ENCODE measurements around the gene UBXN11.

The UBXN11 gene

DNA sequence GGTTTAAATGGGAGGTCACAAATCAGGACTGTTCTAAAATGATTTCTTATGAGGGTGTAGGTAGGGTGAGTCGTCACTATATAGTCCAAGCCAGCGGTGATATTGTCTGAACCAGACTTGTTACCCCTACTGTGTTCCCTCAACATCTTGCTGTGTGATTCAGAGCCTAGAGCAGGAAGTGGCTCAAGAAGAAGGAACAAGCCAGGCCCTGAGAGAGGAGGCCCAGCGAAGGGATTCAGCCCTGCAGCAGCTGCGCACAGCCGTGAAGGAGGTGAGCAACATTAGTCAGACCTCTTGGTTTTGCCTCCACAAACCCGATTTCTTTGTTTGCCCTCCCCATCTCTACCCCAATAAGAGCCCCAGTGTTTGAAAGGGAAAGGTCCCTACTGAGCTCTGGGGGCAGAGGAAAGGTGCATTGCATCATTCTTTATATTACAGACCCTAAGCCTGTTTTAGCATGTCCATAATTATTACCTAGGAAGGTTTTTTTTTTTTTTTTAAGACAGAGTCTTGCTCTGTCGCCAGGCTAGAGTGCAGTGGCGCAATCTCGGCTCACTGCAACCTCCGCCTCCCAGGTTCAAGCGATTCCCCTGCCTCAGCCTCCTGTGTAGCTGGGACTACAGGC lies 31.5 kb downstream of the UBXN11 start:
- H4K20me1 ChIP-seq (ENCODE audit: insufficient read depth, low read length): peaks cover 5% of the 10 kb centered on the region; the same call in 1 of the 2 replicates
- H3K79me2 ChIP-seq (ENCODE audit: insufficient read depth, low read length): peaks cover 11% of the 10 kb centered on the region
- H3K4me2 ChIP-seq (ENCODE audit: insufficient read depth, low read length): no peak overlapping the region
- peaks cover 76% of the 10 kb centered on the region for H3K36me3 ChIP-seq (ENCODE audit: insufficient read depth, low read length)
- no peak overlapping the region for H3K27ac ChIP-seq (ENCODE audit: low read length)
- ATAC-seq (ENCODE audit: insufficient read depth, low read depth) (no peak), DNase-seq (no peak)
- no peak overlapping the region for H2AFZ ChIP-seq (ENCODE audit: low read depth, low read length)
- no peak overlapping the region for H3K4me3 ChIP-seq (ENCODE audit: low read depth in 1 of 2, low read length in 2 of 2)
- TF ChIP-seq EZH2 (IDR thresholded peaks at IDR 0.05; ENCODE audit: borderline replicate concordance, low read depth, low read length, severe bottlenecking): no peak
- TF ChIP-seq, protein P1, sequence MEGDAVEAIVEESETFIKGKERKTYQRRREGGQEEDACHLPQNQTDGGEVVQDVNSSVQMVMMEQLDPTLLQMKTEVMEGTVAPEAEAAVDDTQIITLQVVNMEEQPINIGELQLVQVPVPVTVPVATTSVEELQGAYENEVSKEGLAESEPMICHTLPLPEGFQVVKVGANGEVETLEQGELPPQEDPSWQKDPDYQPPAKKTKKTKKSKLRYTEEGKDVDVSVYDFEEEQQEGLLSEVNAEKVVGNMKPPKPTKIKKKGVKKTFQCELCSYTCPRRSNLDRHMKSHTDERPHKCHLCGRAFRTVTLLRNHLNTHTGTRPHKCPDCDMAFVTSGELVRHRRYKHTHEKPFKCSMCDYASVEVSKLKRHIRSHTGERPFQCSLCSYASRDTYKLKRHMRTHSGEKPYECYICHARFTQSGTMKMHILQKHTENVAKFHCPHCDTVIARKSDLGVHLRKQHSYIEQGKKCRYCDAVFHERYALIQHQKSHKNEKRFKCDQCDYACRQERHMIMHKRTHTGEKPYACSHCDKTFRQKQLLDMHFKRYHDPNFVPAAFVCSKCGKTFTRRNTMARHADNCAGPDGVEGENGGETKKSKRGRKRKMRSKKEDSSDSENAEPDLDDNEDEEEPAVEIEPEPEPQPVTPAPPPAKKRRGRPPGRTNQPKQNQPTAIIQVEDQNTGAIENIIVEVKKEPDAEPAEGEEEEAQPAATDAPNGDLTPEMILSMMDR (IDR thresholded peaks at IDR 0.05; ENCODE audit: borderline replicate concordance, extremely low read depth, low read length, poor library complexity, severe bottlenecking): no peak
- H3K4me1 ChIP-seq (ENCODE audit: insufficient read depth, low read length): peaks cover 25% of the 10 kb centered on the region
- H3K27me3 ChIP-seq (ENCODE audit: insufficient read depth, low read length, poor library complexity): no peaks in the 10 kb centered on the region
- no peak overlapping the region for H3K9ac ChIP-seq (ENCODE audit: low read depth, low read length)
- no peaks in the 10 kb centered on the region for H3K9me3 ChIP-seq (ENCODE audit: insufficient read depth, low read length, severe bottlenecking)

DNA sequence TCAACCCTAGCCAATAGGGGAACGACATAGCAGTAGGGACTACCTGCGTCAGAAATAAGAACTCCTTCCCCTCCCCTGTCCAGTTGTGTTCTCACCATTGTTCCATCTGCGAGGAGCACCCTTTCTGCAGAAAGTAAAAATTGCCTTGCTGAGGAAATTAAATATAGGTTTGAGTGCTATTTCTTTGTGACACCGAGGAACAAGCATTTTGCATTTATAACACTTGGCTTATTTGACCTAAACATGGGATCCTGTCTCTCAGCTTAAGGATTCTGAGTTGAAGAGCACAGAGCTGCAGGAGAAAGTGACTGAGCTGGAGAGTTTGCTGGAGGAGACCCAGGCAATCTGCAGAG lies 37.3 kb downstream of the UBXN11 start:
- DNase-seq (no peak), ATAC-seq (ENCODE audit: insufficient read depth, low read depth) (no peak)
- no peak overlapping the region for H3K4me3 ChIP-seq (ENCODE audit: low read depth in 1 of 2, low read length in 2 of 2)
- H3K27me3 ChIP-seq (ENCODE audit: insufficient read depth, low read length, poor library complexity): no peaks in the 10 kb centered on the region
- H3K9ac ChIP-seq (ENCODE audit: low read depth, low read length): no peak overlapping the region
- no peak overlapping the region for H3K27ac ChIP-seq (ENCODE audit: low read length)
- H3K79me2 ChIP-seq (ENCODE audit: insufficient read depth, low read length): no peaks in the 10 kb centered on the region
- no peak overlapping the region for H3K4me2 ChIP-seq (ENCODE audit: insufficient read depth, low read length)
- H3K9me3 ChIP-seq (ENCODE audit: insufficient read depth, low read length, severe bottlenecking): peaks cover 6% of the 10 kb centered on the region
- H2AFZ ChIP-seq (ENCODE audit: low read depth, low read length): no peak overlapping the region
- H3K36me3 ChIP-seq (ENCODE audit: insufficient read depth, low read length): peaks cover 88% of the 10 kb centered on the region
- no peaks in the 10 kb centered on the region for H3K4me1 ChIP-seq (ENCODE audit: insufficient read depth, low read length)
- H4K20me1 ChIP-seq (ENCODE audit: insufficient read depth, low read length): no peaks in the 10 kb centered on the region
- TF ChIP-seq, protein P1 (IDR thresholded peaks at IDR 0.05; ENCODE audit: borderline replicate concordance, extremely low read depth, low read length, poor library complexity, severe bottlenecking): no peak
- no peak for TF ChIP-seq EZH2 (IDR thresholded peaks at IDR 0.05; ENCODE audit: borderline replicate concordance, low read depth, low read length, severe bottlenecking)

DNA sequence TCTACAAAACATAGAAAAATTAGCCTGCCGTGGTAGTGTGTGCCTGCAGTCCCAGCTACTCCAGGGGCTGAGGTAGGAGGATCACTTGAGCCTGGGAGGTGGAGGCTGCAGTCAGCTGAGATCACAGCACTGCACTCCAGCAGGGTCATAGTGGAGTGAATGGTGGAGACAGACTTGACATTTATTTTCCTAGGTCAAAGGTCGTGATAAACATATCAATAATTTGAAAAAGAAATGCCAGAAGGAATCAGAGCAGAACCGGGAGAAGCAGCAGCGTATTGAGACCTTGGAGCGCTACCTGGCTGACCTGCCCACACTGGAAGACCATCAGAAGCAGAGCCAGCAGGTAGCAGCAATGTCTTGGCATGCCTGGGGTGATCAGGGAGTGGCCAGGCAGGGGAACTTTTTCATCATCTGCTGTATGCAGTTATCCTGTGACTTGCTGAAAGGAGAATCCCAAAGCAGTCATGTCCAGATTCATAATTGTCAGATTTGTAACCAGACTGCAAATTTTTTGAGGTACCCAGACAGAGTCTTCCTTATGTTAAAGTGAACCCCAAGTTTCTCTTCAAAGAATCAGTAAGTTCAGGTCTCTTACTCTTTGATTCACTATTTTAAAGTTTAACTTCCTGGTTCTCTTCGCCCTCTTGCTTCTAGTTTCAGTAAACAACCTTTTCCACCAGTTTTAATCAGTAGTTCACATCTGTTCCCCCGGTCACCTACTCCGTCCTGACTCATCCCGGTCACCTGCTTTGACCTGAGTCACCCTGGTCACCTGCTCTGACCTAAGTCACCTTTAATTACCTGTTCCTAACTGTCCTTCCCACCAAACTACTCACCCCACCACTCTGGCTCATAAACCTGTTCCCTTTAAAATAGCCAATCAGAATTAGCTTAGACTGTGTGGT lies 37.9 kb downstream of the UBXN11 start:
- H2AFZ ChIP-seq (ENCODE audit: low read depth, low read length): no peak overlapping the region
- H3K4me3 ChIP-seq (ENCODE audit: low read depth in 1 of 2, low read length in 2 of 2): no peak overlapping the region
- no peak overlapping the region for H3K27ac ChIP-seq (ENCODE audit: low read length)
- peaks cover 91% of the 10 kb centered on the region for H3K36me3 ChIP-seq (ENCODE audit: insufficient read depth, low read length)
- no peak for TF ChIP-seq EZH2 (IDR thresholded peaks at IDR 0.05; ENCODE audit: borderline replicate concordance, low read depth, low read length, severe bottlenecking)
- TF ChIP-seq, protein P1 (IDR thresholded peaks at IDR 0.05; ENCODE audit: borderline replicate concordance, extremely low read depth, low read length, poor library complexity, severe bottlenecking): no peak
- H3K27me3 ChIP-seq (ENCODE audit: insufficient read depth, low read length, poor library complexity): no peaks in the 10 kb centered on the region
- no peak overlapping the region for H3K9ac ChIP-seq (ENCODE audit: low read depth, low read length)
- ATAC-seq (ENCODE audit: insufficient read depth, low read depth) (no peak), DNase-seq (no peak)
- H3K79me2 ChIP-seq (ENCODE audit: insufficient read depth, low read length): no peaks in the 10 kb centered on the region
- H3K4me2 ChIP-seq (ENCODE audit: insufficient read depth, low read length): no peak overlapping the region
- H4K20me1 ChIP-seq (ENCODE audit: insufficient read depth, low read length): no peaks in the 10 kb centered on the region
- peaks cover 6% of the 10 kb centered on the region for H3K9me3 ChIP-seq (ENCODE audit: insufficient read depth, low read length, severe bottlenecking)
- H3K4me1 ChIP-seq (ENCODE audit: insufficient read depth, low read length): no peaks in the 10 kb centered on the region

Measured in DND-41 (cell line).